Naive thymus-derived CD4-positive, alpha-beta T cell (primary cell): Measurements from ENCODE around the gene LRRC53. TPM values are rescaled to one million over a fixed set of nuclear protein-coding genes. Genes with fewer than 3 reads are reported as not detected.

ENCODE experiments used
- ATAC-seq: fragments of 150-1000 bp; cut with Tn5 transposase; 2 replicates; pipeline ENCODE4 v1.10.0; 2021; ENCODE audit warnings: mild to moderate bottlenecking, moderate library complexity
- CTCF ChIA-PET: fragments of 350-600 bp; sonication (Branson Sonifier 250); formaldehyde crosslinking; loops from one replicate; lab custom pipeline; 2021; ENCODE audit warnings: antibody characterized with exemption; lab: Charles Lee
- POLR2A ChIA-PET: fragments of 350-600 bp; sonication (Branson Sonifier 250); formaldehyde crosslinking; loops from one replicate; lab custom pipeline; 2021; ENCODE audit warnings: antibody characterized with exemption, inconsistent platforms; lab: Charles Lee
- DNase-seq, 9 donors: peaks; one replicate each; pipeline versions ENCODE4 v3.0.0 to v3.0.0-alpha.2; 2020 to 2022; ENCODE audit warnings: mixed read lengths in 1 of 9
- H3K27ac ChIP-seq: one replicate; pipeline ENCODE4 v1.7.0; 2013; ENCODE audit warnings: mild to moderate bottlenecking, low read depth, low read length, moderate library complexity
- H3K27me3 ChIP-seq, 2 donors: one replicate each; pipeline ENCODE4 v1.7.0; 2013; ENCODE audit warnings: low read length in 2 of 2, mild to moderate bottlenecking in 2 of 2, moderate library complexity in 2 of 2; ENCODE audit not compliant: control insufficient read depth in 2 of 2, insufficient read depth in 2 of 2
- H3K36me3 ChIP-seq, 3 experiments: 1 replicate in 2 of 3; 2 replicates in 1 of 3; pipeline ENCODE4 v1.7.0; 2013; ENCODE audit warnings: low read length in 3 of 3, mild to moderate bottlenecking in 3 of 3, moderate library complexity in 1 of 3; ENCODE audit not compliant: insufficient read depth in 3 of 3, control insufficient read depth in 2 of 3
- H3K4me1 ChIP-seq, 2 donors: one replicate each; pipeline ENCODE4 v1.7.0; 2013; ENCODE audit warnings: low read length in 2 of 2, mild to moderate bottlenecking in 2 of 2, moderate library complexity in 1 of 2; ENCODE audit not compliant: control insufficient read depth in 2 of 2, insufficient read depth in 2 of 2
- H3K4me3 ChIP-seq: 2 replicates; pipeline ENCODE4 v1.7.0; 2013; ENCODE audit warnings: mild to moderate bottlenecking, low read length
- H3K9me3 ChIP-seq, 3 experiments: 1 replicate in 2 of 3; 2 replicates in 1 of 3; pipeline ENCODE4 v1.7.0; 2013; ENCODE audit warnings: low read length in 3 of 3; ENCODE audit not compliant: control insufficient read depth in 2 of 3
- H3K27ac Mint-ChIP-seq, 9 donors: one replicate each; pipeline ENCODE4 v1.8.0; 2020 to 2022; ENCODE audit warnings: mixed read lengths in 9 of 9, mild to moderate bottlenecking in 8 of 9, moderate library complexity in 5 of 9, inconsistent platforms in 2 of 9
- H3K27me3 Mint-ChIP-seq, 5 donors: one replicate each; pipeline ENCODE4 v1.8.0; 2021 to 2022; ENCODE audit warnings: mixed read lengths in 5 of 5, mild to moderate bottlenecking in 1 of 5
- H3K36me3 Mint-ChIP-seq, 5 donors: one replicate each; pipeline ENCODE4 v1.8.0; 2020 to 2022; ENCODE audit warnings: mixed read lengths in 5 of 5, mild to moderate bottlenecking in 3 of 5, inconsistent platforms in 1 of 5
- H3K4me1 Mint-ChIP-seq, 7 donors: one replicate each; pipeline ENCODE4 v1.8.0; 2020 to 2022; ENCODE audit warnings: mixed read lengths in 7 of 7, mild to moderate bottlenecking in 3 of 7, inconsistent platforms in 1 of 7
- H3K4me3 Mint-ChIP-seq, 10 donors: one replicate each; pipeline ENCODE4 v1.8.0; 2020 to 2022; ENCODE audit warnings: mild to moderate bottlenecking in 10 of 10, mixed read lengths in 10 of 10, moderate library complexity in 6 of 10, inconsistent platforms in 2 of 10
- H3K9me3 Mint-ChIP-seq, 11 donors: one replicate each; pipeline ENCODE4 v1.8.0; 2020 to 2022; ENCODE audit warnings: mixed read lengths in 11 of 11, mild to moderate bottlenecking in 4 of 11, inconsistent platforms in 1 of 11, moderate library complexity in 1 of 11
- intact Hi-C, 2 donors: fragments of 100-400 bp; cut with micrococcal nuclease; formaldehyde crosslinking; loops; one replicate each; pipeline ENCODE4 v1.15.1; 2023
- polyA plus RNA-seq, 2 donors: library from polyadenylated mRNA; unstranded; fragments of 300-500 nt; fragmentation: Illumina TruSeq; gene quantifications; one replicate each; pipeline ENCODE4 v1.2.3, GENCODE V29; 2021
- total RNA-seq, 6 experiments: library from RNA in 5 of 6; stranded (reverse) in 5 of 6; gene quantifications; 1 replicate in 5 of 6; 2 replicates in 1 of 6; pipeline ENCODE4 v1.2.3 and lab custom pipeline; 2021 to 2026

LRRC53 gene
- total RNA-seq, result not detected
- not detected for polyA plus RNA-seq
- not detected for total RNA-seq (lab: John Stamatoyannopoulos, UW)

- Histone ChIP-seq H3K9me3 (no peaks in the 10 kb centered on the region), H3K27ac (no peak within 1 kb of the TSS), H3K27me3 (no peaks in the 10 kb centered on the region), H3K4me3 (no peak within 1 kb of the TSS), H3K36me3 (no peaks in the 10 kb centered on the region), H3K4me1 (no peaks in the 10 kb centered on the region)
- intact Hi-C loops, result no loop called here
- Mint-ChIP-seq H3K9me3 (peaks cover 0 to 6% (median 0%) of the 10 kb centered on the region in 11 donors), H3K4me3 (no peak within 1 kb of the TSS), H3K27me3 (peaks cover 0 to 8% (median 5%) of the 10 kb centered on the region in 5 donors), H3K36me3 (no peaks in the 10 kb centered on the region), H3K27ac (no peak within 1 kb of the TSS), H3K4me1 (no peaks in the 10 kb centered on the region)
- DNase-seq (no peak), ATAC-seq (no peak)
- CTCF ChIA-PET, result no interaction called here
- POLR2A ChIA-PET, result no interaction called here
Observed at GRCh38 chr1:74512170-74512915, at the start of gene LRRC53. Gene LRRC53, minus strand, starts transcription at chr1:74512611. Its CDS starts 29,262 bp downstream, at chr1:74483349.

- ChIA-PET CTCF (no interaction called here), POLR2A (no interaction called here)
- intact Hi-C loops, result no loop called here
- H3K9me3 Mint-ChIP-seq, result peaks cover 0 to 4% (median 0%) of the 10 kb centered on the region in 11 donors
- no peak overlapping the region for H3K4me3 ChIP-seq
- no peaks in the 10 kb centered on the region for H3K4me1 ChIP-seq
- peaks cover 0 to 13% (median 5%) of the 10 kb centered on the region in 5 donors for H3K27me3 Mint-ChIP-seq
- no peaks in the 10 kb centered on the region for H3K27me3 ChIP-seq
- H3K27ac Mint-ChIP-seq, result no peak overlapping the region
- no peak overlapping the region for H3K27ac ChIP-seq
- no peaks in the 10 kb centered on the region for H3K36me3 Mint-ChIP-seq
- no peak for DNase-seq
- no peaks in the 10 kb centered on the region for H3K36me3 ChIP-seq
- no peaks in the 10 kb centered on the region for H3K4me1 Mint-ChIP-seq
- no peaks in the 10 kb centered on the region for H3K9me3 ChIP-seq
- no peak overlapping the region for H3K4me3 Mint-ChIP-seq
- no peak for ATAC-seq
Observed at GRCh38 chr1:74549932-74550331, 37.5 kb upstream of the LRRC53 start.

- Histone ChIP-seq H3K27me3 (no peaks in the 10 kb centered on the region), H3K27ac (no peak overlapping the region), H3K4me1 (no peaks in the 10 kb centered on the region), H3K4me3 (no peak overlapping the region), H3K9me3 (no peaks in the 10 kb centered on the region), H3K36me3 (no peaks in the 10 kb centered on the region)
- DNase-seq, result no peak
- ATAC-seq, result no peak
- intact Hi-C loops, result no loop called here
- Mint-ChIP-seq H3K4me3 (no peak overlapping the region), H3K4me1 (no peaks in the 10 kb centered on the region), H3K27me3 (peaks cover 0 to 13% (median 6%) of the 10 kb centered on the region in 5 donors), H3K36me3 (no peaks in the 10 kb centered on the region), H3K27ac (no peak overlapping the region), H3K9me3 (peaks cover 0 to 4% (median 0%) of the 10 kb centered on the region in 11 donors)
- ChIA-PET POLR2A (no interaction called here), CTCF (no interaction called here)
Observed at GRCh38 chr1:74548961-74549750, 36.7 kb upstream of the LRRC53 start.

- ATAC-seq (no peak), DNase-seq (no peak)
- no peaks in the 10 kb centered on the region for H3K4me1 ChIP-seq
- H3K36me3 ChIP-seq, result no peaks in the 10 kb centered on the region
- no peaks in the 10 kb centered on the region for H3K27me3 ChIP-seq
- Mint-ChIP-seq H3K27ac (no peak overlapping the region), H3K9me3 (peaks cover 0 to 2% (median 0%) of the 10 kb centered on the region in 11 donors), H3K4me1 (no peaks in the 10 kb centered on the region), H3K27me3 (peaks cover 0 to 8% (median 3%) of the 10 kb centered on the region in 5 donors), H3K36me3 (no peaks in the 10 kb centered on the region), H3K4me3 (no peak overlapping the region)
- H3K4me3 ChIP-seq, result no peak overlapping the region
- H3K27ac ChIP-seq, result no peak overlapping the region
- POLR2A ChIA-PET, result no interaction called here
- CTCF ChIA-PET, result no interaction called here
- no peaks in the 10 kb centered on the region for H3K9me3 ChIP-seq
- intact Hi-C loops, result no loop called here
Observed at GRCh38 chr1:74545821-74546220, 33.4 kb upstream of the LRRC53 start.

- intact Hi-C loops, result no loop called here
- Mint-ChIP-seq H3K27ac (no peak overlapping the region), H3K36me3 (no peaks in the 10 kb centered on the region), H3K27me3 (no peaks in the 10 kb centered on the region), H3K4me3 (no peak overlapping the region), H3K4me1 (no peaks in the 10 kb centered on the region), H3K9me3 (peaks cover 0 to 2% (median 0%) of the 10 kb centered on the region in 11 donors)
- no peak for DNase-seq
- no peak for ATAC-seq
- ChIA-PET POLR2A (no interaction called here), CTCF (no interaction called here)
- no peaks in the 10 kb centered on the region for H3K27me3 ChIP-seq
- H3K4me1 ChIP-seq, result no peaks in the 10 kb centered on the region
- no peaks in the 10 kb centered on the region for H3K36me3 ChIP-seq
- H3K4me3 ChIP-seq, result no peak overlapping the region
- H3K9me3 ChIP-seq, result no peaks in the 10 kb centered on the region
- H3K27ac ChIP-seq, result no peak overlapping the region
Observed at GRCh38 chr1:74534241-74534640, 21.8 kb upstream of the LRRC53 start.

- ChIA-PET CTCF (no interaction called here), POLR2A (no interaction called here)
- Mint-ChIP-seq H3K27me3 (peaks cover 0 to 11% (median 0%) of the 10 kb centered on the region in 5 donors), H3K36me3 (no peaks in the 10 kb centered on the region), H3K9me3 (peaks cover 0 to 5% (median 0%) of the 10 kb centered on the region in 11 donors), H3K4me1 (no peaks in the 10 kb centered on the region), H3K27ac (no peak overlapping the region), H3K4me3 (no peak overlapping the region)
- H3K27me3 ChIP-seq, result no peaks in the 10 kb centered on the region
- ATAC-seq (no peak), DNase-seq (no peak)
- no peaks in the 10 kb centered on the region for H3K36me3 ChIP-seq
- no peak overlapping the region for H3K27ac ChIP-seq
- no peaks in the 10 kb centered on the region for H3K4me1 ChIP-seq
- H3K4me3 ChIP-seq, result no peak overlapping the region
- H3K9me3 ChIP-seq, result no peaks in the 10 kb centered on the region
- intact Hi-C loops, result no loop called here
Observed at GRCh38 chr1:74531796-74532195, 19.4 kb upstream of the LRRC53 start.
